T-helper 17 cell (primary cell): ENCODE data around the gene BOK. TPM values are rescaled to one million over a fixed set of nuclear protein-coding genes. Genes with fewer than 3 reads are reported as not detected.

Experiments
- ATAC-seq: fragments of 150-1000 bp; cut with Tn5 transposase; 2 replicates; pipeline ENCODE4 v1.10.0; 2021; ENCODE audit warnings: mild to moderate bottlenecking, moderate library complexity
- DNase-seq, 3 donors: peaks; one replicate each; pipeline versions ENCODE4 v3.0.0 to v3.0.0-alpha.2; 2020 to 2021
- H3K9me3 ChIP-seq: one replicate; pipeline ENCODE4 v1.7.0; 2013; ENCODE audit warnings: low read length, mild to moderate bottlenecking; ENCODE audit not compliant: control insufficient read depth, poor library complexity, severe bottlenecking
- H3K27ac Mint-ChIP-seq: one replicate; pipeline ENCODE4 v1.8.0; 2022; ENCODE audit warnings: mild to moderate bottlenecking, moderate library complexity, mixed read lengths
- H3K27me3 Mint-ChIP-seq: one replicate; pipeline ENCODE4 v1.8.0; 2022; ENCODE audit warnings: mixed read lengths
- H3K36me3 Mint-ChIP-seq: one replicate; pipeline ENCODE4 v1.8.0; 2022; ENCODE audit warnings: low read depth, mixed read lengths
- H3K4me1 Mint-ChIP-seq: one replicate; pipeline ENCODE4 v1.8.0; 2022; ENCODE audit warnings: mild to moderate bottlenecking, mixed read lengths
- H3K4me3 Mint-ChIP-seq: one replicate; pipeline ENCODE4 v1.8.0; 2022; ENCODE audit warnings: mild to moderate bottlenecking, moderate library complexity, mixed read lengths
- total RNA-seq, 4 donors: library from RNA in 2 of 4; stranded (reverse) in 2 of 4; gene quantifications; one replicate each; pipeline ENCODE4 v1.2.3 and lab custom pipeline; 2022 to 2026

The BOK gene
- total RNA-seq, 2 donors from 2014 or later: not detected

DNA sequence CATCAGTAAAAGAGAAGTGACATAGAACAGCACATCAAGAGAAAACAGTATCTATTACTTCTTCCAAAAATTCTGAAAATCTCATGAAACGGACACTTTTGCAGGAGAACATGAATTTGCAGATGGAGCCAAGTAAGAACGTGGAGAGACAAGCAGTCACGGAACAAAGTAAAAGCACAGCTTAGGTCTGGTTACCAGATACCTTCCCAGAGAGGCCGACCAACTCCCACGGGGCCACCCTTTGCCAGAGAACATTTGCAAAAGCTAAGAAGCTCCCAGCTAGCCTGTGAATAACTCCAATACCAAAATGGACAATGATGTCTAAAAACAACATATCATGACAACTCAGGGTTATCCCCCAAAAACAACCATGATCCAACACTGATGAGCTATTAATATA, 39.5 kb downstream of the BOK start:
- peaks cover 3% of the 10 kb centered on the region for H3K4me1 Mint-ChIP-seq
- ATAC-seq: no peak
- peaks cover 12% of the 10 kb centered on the region for H3K36me3 Mint-ChIP-seq
- DNase-seq: no peak
- H3K27ac Mint-ChIP-seq: peak overlapping the region; percentile 92
- no peaks in the 10 kb centered on the region for H3K27me3 Mint-ChIP-seq
- no peak overlapping the region for H3K4me3 Mint-ChIP-seq
- H3K9me3 ChIP-seq: no peaks in the 10 kb centered on the region

DNA sequence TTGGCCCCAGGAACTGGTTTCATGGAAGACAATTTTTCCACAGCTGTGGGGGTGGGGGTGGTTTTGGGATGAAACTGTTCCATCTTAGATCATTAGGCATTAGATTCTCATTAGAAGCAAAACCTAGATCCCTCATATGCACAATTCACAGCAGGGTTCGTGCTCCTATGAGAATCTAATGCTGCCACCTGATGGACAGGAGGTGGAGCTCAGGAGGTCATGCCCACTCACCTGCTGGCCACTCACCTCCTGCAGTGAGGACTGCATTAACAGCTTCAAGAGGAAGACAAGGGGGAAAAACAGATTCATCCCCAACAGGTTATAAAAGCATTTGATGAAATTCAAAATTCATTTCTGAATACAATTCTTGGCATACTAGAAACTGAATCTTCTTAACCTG, 39.9 kb downstream of the BOK start:
- H3K9me3 ChIP-seq: no peaks in the 10 kb centered on the region
- H3K36me3 Mint-ChIP-seq: peaks cover 12% of the 10 kb centered on the region
- ATAC-seq (no peak), DNase-seq (no peak)
- peak overlapping the region; percentile 92 for H3K27ac Mint-ChIP-seq
- H3K4me1 Mint-ChIP-seq: peaks cover 3% of the 10 kb centered on the region
- H3K4me3 Mint-ChIP-seq: no peak overlapping the region
- H3K27me3 Mint-ChIP-seq: no peaks in the 10 kb centered on the region

DNA sequence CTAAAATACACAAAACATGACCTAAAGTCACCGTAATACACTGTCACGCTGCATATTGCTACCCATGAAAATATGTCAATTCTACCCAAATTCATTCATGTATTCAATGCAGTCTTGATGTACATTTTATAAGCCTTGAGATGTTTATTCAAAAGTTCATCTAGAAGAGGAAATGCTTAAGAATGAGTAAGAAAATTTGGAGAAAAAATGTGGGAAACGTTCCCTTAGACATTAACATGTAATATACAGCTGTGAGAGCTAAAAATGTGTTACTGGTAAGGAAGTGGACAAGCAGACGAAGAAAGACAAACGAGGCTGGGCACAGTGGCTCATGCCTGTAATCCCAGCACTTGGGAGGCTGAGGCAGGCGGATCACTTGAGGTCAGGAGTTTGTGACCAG, 41.1 kb downstream of the BOK start:
- Mint-ChIP-seq H3K4me3 (no peak overlapping the region), H3K27me3 (no peaks in the 10 kb centered on the region), H3K36me3 (peaks cover 8% of the 10 kb centered on the region), H3K4me1 (peaks cover 3% of the 10 kb centered on the region), H3K27ac (no peak overlapping the region)
- no peaks in the 10 kb centered on the region for H3K9me3 ChIP-seq
- ATAC-seq: no peak
- DNase-seq: no peak

DNA sequence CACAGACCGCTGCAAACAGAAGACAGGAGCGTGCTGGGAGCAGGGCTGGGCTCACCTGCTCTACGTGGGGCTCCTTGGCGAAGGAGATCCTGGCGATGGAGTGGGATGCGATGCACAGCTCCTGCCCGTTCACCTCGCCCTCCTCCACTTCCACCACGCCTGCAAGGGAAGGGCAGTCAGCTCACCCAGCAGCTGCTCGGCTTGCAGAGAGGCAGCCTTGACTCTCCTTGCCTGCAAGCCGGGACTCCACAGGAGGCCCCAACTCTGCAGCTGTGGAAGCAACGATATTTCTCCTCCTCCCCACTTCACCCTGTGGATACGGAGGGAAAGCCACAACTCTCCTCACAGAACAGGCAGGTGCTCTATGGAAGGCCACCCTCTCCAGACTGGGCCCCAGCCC, 43.3 kb downstream of the BOK start:
- H3K4me1 Mint-ChIP-seq: peaks cover 5% of the 10 kb centered on the region
- H3K27ac Mint-ChIP-seq: no peak overlapping the region
- H3K27me3 Mint-ChIP-seq: no peaks in the 10 kb centered on the region
- ATAC-seq (no peak), DNase-seq (no peak)
- no peak overlapping the region for H3K4me3 Mint-ChIP-seq
- H3K36me3 Mint-ChIP-seq: peaks cover 8% of the 10 kb centered on the region
- H3K9me3 ChIP-seq: no peaks in the 10 kb centered on the region

DNA sequence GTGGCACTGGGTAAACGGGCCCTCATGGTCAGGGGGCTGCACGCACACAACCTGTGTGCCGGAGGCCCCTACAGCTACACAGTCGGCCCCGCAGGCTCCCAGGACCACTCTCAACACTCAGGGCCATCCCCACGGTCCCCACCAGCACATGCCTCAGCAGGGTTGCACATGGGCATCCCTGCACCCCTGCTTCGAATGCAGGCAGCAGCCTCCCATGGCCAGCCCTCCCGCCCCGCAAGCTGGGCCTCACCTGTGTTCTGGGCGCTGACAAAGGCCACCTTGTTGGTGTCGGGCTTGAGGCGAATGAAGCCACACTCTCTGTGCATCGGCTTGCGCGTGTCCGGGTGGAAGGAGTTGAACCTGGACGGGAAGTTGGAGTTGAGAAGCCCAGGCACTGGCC, 44.2 kb downstream of the BOK start:
- Mint-ChIP-seq H3K27ac (no peak overlapping the region), H3K36me3 (peaks cover 6% of the 10 kb centered on the region)

DNA sequence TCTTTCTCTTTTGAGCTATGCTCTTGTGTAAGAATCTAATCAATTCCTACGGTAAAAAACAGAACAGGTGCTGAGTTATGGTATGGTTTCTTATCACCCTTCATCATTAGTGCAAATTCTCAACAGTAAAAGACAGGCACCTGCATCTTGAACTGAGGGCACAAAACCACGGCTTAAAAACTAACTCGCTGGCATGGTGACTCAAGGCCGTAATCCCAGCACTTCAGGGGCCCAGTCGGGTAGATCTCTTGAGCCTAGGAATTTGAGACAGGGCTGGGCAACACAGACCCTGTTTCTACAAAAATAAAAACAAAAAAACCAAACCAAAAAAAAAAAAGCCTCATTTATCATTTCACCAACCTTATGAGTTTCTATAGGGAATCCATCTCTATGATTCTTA, 45.1 kb downstream of the BOK start:
- Mint-ChIP-seq H3K4me1 (peaks cover 9% of the 10 kb centered on the region), H3K4me3 (no peak overlapping the region), H3K27me3 (no peaks in the 10 kb centered on the region), H3K36me3 (peaks cover 8% of the 10 kb centered on the region), H3K27ac (no peak overlapping the region)
- ATAC-seq (no peak), DNase-seq (no peak)
- no peaks in the 10 kb centered on the region for H3K9me3 ChIP-seq

More for the DNA sequence above, 44.2 kb downstream of the BOK start:
- DNase-seq (no peak), ATAC-seq (no peak)
- H3K4me3 Mint-ChIP-seq: no peak overlapping the region
- no peaks in the 10 kb centered on the region for H3K9me3 ChIP-seq
- H3K4me1 Mint-ChIP-seq: peaks cover 5% of the 10 kb centered on the region
- no peaks in the 10 kb centered on the region for H3K27me3 Mint-ChIP-seq

DNA sequence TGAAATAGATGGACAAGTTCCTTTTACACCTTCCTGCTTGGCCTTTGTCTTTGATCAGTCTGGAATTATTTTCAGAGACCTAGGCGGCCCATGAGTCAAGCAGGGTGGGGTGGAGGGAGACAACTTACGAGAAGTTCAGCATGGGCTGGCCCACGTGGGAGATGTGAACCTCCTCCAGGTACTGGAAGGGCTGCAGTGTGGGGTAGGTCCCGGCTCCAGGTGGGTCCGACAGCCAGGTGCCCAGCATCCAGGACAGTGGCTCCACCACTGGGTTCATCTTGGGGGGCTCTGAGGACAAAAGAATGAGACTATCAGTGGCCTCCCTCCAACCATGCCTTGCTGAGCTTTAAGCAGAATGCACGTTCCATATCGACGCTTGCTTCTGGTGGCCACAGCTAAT, 47.6 kb downstream of the BOK start:
- ATAC-seq: no peak
- Mint-ChIP-seq H3K27me3 (no peaks in the 10 kb centered on the region), H3K4me3 (no peak overlapping the region), H3K4me1 (peaks cover 14% of the 10 kb centered on the region), H3K27ac (no peak overlapping the region), H3K36me3 (peaks cover 6% of the 10 kb centered on the region)
- no peak for DNase-seq
- H3K9me3 ChIP-seq: no peaks in the 10 kb centered on the region

DNA sequence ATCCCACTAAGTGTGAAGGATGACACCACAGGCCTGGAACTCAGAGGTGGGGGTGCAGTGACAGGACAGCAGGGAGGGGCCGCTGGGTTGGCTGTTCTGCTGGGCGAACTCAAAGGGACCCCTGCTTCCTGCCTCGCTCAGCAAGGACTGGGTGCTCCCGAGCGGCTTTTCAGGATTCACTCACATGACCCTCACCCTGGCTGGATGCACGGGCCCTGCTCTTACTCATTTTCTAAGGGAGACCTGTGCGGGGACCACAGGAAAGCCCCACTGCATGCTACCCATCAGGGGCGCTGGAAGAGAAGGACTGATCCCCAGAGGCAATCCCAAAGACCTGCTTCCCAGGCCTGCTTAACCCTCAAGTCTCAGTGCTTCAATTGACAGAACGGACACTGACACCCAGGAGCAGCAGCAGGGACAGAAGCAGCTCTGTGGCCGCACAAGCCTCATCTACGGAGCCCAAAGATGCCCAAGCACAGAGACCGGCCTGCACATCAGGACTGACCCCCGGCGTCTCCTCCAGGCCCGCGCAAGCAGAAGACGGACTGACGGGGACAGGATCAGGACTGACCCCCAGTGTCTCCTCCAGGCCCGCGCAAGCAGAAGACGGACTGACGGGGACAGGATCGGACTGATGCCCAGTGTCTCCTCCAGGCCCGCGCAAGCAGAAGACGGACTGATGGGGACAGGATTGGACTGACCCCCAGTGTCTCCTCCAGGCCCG, 48.8 kb downstream of the BOK start:
- Mint-ChIP-seq H3K4me3 (no peak overlapping the region), H3K27ac (peak overlapping the region; percentile 91), H3K36me3 (peaks cover 5% of the 10 kb centered on the region), H3K27me3 (no peaks in the 10 kb centered on the region), H3K4me1 (peaks cover 17% of the 10 kb centered on the region)
- DNase-seq: no peak
- no peaks in the 10 kb centered on the region for H3K9me3 ChIP-seq
- ATAC-seq: no peak

DNA sequence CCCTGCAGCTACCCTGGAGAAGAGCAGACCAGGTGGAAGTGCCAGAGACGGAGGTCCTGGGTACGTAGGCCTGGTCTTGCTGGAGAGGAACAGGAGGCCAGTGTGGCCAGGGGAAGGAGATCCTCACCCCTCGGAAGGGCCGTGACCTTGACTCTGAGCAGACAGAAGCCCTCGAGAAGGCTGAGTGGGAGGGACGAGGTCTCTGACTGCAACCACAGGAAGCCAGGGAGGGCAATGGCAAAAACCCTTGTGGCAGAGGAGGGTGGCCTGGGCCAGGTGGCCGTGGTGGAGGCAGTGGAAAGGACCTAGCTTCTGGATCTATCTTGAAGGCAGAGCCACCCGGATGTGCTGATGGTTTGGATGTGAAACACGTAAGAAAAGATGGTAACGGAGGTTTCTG, 50.3 kb downstream of the BOK start:
- peak overlapping the region; percentile 91 for H3K27ac Mint-ChIP-seq
- peaks cover 5% of the 10 kb centered on the region for H3K36me3 Mint-ChIP-seq
- H3K4me1 Mint-ChIP-seq: peaks cover 17% of the 10 kb centered on the region
- no peaks in the 10 kb centered on the region for H3K27me3 Mint-ChIP-seq
- no peak for ATAC-seq
- no peaks in the 10 kb centered on the region for H3K9me3 ChIP-seq
- no peak for DNase-seq
- peak overlapping the region; percentile 84 for H3K4me3 Mint-ChIP-seq

DNA sequence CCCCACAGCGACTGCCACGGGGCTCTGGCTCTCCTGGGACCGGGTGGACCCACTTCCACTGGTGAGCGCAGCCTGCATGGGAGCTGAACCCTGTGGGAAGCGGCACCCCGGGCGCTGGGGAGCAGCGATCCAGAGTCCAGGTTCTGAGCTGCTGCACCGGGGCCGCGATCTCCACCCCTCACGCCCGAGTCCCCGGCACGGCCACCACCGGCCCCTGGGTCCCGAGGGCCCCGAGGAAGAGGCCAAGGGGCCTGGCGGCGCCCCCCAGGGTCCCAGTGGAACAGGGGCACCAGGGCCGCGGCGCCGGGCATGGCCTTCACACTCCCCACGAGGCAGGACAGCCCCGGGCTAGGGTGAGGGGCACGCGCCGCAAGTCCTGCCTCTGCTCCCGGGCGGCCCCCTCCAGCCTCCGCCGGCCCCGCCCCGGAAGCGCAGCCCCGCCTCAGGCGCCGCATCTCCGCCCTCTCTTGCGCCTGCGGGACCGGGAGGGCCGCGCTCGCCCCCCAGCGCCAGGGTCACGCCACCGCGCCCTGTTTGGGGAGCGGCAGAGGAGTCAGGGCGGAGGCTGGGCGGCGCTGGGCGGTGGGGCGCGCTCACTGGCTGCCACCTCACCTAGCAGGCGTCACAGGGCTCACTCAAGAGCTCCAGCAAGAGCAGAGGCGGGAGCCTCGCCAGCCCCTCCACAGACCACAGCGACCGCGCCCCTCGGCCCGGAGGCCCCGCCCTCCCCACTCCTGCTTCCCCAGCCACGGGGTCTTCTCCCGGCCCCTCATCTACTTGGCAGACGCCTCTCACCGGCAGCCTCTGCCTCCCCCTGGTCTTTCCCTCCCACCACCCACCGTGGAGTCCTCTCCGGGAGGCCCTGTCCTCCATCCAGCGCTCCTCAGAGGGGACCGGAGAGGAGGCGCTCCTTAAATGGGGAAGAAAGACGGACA, 51.6 kb downstream of the BOK start:
- peaks cover 20% of the 10 kb centered on the region for H3K4me1 Mint-ChIP-seq

DNA sequence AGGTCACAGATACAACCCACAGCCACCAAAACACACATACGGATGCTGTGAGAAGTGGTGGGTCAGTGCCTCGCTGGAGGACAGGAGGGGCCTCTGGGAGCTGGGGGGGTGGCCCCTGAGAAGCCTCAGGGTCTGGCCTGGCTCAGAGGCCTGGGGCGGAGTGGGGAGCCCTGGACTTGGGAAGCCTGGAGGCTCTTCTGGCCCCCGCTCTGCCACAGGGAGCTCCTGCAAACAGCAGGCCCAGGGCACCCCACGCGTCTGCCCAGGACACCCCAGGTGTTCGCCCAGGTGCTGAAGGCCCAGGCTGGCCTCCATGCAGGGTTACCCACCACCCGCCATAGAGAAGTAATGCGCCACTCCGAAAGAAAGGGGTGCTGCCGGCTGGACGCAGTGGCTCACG, 52.5 kb downstream of the BOK start:
- Mint-ChIP-seq H3K27me3 (no peaks in the 10 kb centered on the region), H3K4me1 (peaks cover 26% of the 10 kb centered on the region), H3K27ac (peak overlapping the region; percentile 90), H3K4me3 (peak overlapping the region; percentile 79), H3K36me3 (peaks cover 5% of the 10 kb centered on the region)
- ATAC-seq (no peak), DNase-seq (no peak)
- H3K9me3 ChIP-seq: no peaks in the 10 kb centered on the region

More for the DNA sequence above, 51.6 kb downstream of the BOK start:
- no peaks in the 10 kb centered on the region for H3K9me3 ChIP-seq
- no peaks in the 10 kb centered on the region for H3K27me3 Mint-ChIP-seq
- DNase-seq: peak; percentile 89 to 91 (median 91)
- peak overlapping the region; percentile 84 for H3K4me3 Mint-ChIP-seq
- peak overlapping the region; percentile 90 for H3K27ac Mint-ChIP-seq
- ATAC-seq: peak; percentile 99
- peaks cover 5% of the 10 kb centered on the region for H3K36me3 Mint-ChIP-seq

DNA sequence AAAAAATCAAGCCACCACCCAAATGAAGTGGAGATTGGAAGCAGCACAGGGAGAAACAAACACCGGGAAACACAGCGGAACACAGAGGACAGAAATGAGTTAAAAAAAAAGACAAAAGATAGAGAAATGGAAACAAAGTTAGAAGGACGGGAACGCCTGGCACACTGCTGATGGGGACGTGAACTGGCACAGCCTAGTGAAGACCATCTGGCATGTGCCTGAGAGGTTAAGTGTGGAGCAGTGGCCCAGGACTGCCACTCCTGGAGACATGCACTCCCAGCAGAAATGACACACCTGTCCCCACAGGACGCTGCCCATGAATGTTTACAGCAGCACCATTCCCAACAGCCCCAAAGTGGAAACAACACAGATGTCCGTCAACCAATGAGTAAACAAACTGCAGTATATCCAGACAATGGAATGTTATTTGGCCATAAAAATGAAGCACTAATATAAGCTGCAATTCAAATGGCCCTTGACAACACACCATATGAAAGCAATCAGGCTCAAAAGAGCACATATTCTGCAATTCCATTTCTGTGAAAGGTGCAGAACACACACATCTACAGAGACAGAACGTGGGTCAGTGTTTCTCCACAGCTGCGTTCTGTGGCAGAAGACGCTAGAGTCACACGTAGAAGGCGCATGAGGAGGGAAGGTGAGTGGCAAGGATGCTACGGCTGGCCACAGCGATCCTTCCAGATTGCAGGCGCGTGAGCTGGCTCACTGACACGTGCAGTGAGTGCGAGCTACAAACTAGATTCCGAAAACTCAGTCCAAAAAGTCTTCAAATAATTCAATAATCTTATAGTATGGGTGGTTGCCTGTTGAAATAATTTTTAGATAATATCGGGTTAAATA, 53.8 kb downstream of the BOK start:
- H3K4me1 Mint-ChIP-seq: peaks cover 32% of the 10 kb centered on the region
- DNase-seq (no peak), ATAC-seq (no peak)
- no peak overlapping the region for H3K27ac Mint-ChIP-seq
- H3K9me3 ChIP-seq: no peaks in the 10 kb centered on the region
- H3K27me3 Mint-ChIP-seq: no peaks in the 10 kb centered on the region
- H3K36me3 Mint-ChIP-seq: peaks cover 5% of the 10 kb centered on the region
- H3K4me3 Mint-ChIP-seq: no peak overlapping the region
